Calu3 (cell line): ENCODE results near the gene RNFT2. TPM values are rescaled to one million over a fixed set of nuclear protein-coding genes. Genes with fewer than 3 reads are reported as not detected.
"Not testable (repeated sequence)": the region's sequence is repeated elsewhere in the genome, so short reads cannot be mapped to it uniquely, and the experiment has no call there.

Experiments used
- BruUV-seq: library from RNA; stranded (reverse); fragments of 400-500 nt; replicated peaks from 2 replicates; lab custom pipeline; 2021; lab: Mats Ljungman, UMichigan
- CTCF ChIA-PET: fragments of 300-600 bp; sonication (Branson Sonifier 250); formaldehyde crosslinking; loops from one replicate; lab custom pipeline; 2022; ENCODE audit warnings: antibody characterized with exemption; lab: Charles Lee
- DNase-seq: peaks from one replicate; pipeline ENCODE4 v3.0.0; 2022
- H3K27ac Mint-ChIP-seq: one replicate; pipeline ENCODE4 v1.8.0; 2022; ENCODE audit warnings: mixed read lengths; ENCODE audit not compliant: unreplicated experiment
- H3K27me3 Mint-ChIP-seq: one replicate; pipeline ENCODE4 v1.8.0; 2022; ENCODE audit warnings: mixed read lengths; ENCODE audit not compliant: unreplicated experiment
- H3K36me3 Mint-ChIP-seq: one replicate; pipeline ENCODE4 v1.8.0; 2022; ENCODE audit warnings: mild to moderate bottlenecking, moderate library complexity, mixed read lengths; ENCODE audit not compliant: insufficient read depth, unreplicated experiment
- H3K4me1 Mint-ChIP-seq: one replicate; pipeline ENCODE4 v1.8.0; 2022; ENCODE audit warnings: mild to moderate bottlenecking, low read depth, mixed read lengths; ENCODE audit not compliant: unreplicated experiment
- H3K4me3 Mint-ChIP-seq: one replicate; pipeline ENCODE4 v1.8.0; 2022; ENCODE audit warnings: mild to moderate bottlenecking, low read depth, moderate library complexity, mixed read lengths; ENCODE audit not compliant: unreplicated experiment
- H3K9me3 Mint-ChIP-seq: one replicate; pipeline ENCODE4 v1.8.0; 2022; ENCODE audit warnings: low read depth, mixed read lengths; ENCODE audit not compliant: unreplicated experiment
- CTCF ChIP-seq: fragments of 200-600 bp; IDR thresholded peaks from one replicate; pipeline ENCODE4 v1.8.0; 2022; ENCODE audit warnings: antibody characterized with exemption; ENCODE audit not compliant: unreplicated experiment
- intact Hi-C: fragments of 100-400 bp; cut with micrococcal nuclease; formaldehyde crosslinking; loops from one replicate; pipeline ENCODE4 v1.10.0; 2022; ENCODE audit not compliant: unreplicated experiment
- total RNA-seq: library from RNA; stranded (reverse); gene quantifications from 2 replicates; pipeline ENCODE4 v1.2.3, GENCODE V29; 2022

The RNFT2 gene
- total RNA-seq, 1 experiment from 2014 or later: 32.0 TPM

DNA sequence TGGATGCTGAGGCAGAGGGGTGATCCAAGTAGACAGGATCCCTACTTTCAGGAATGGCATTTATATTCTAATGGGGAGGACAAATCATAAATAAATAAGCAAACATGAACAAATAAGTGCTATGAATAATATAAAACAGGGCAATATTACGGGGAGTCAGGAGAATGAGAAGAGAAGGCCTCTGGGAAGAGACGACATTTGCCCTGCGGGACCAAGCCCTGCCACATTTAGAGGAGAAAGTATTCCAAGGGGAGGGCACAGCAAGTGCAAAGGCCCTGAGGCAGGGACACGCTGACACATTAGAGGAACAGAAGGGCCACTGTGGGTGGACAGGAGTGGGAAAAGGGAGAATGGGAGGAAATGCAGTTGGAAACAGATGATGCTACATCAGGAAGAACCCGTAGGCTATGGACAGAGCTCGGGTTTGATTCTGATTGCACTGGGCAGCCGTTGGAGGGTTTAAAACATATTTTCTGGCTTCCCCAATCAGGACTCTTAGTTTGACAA is 1.3 kb downstream of the RNFT2 start:
- no TSS peak for BruUV-seq
- no peaks in the 10 kb centered on the region for H3K9me3 Mint-ChIP-seq
- intact Hi-C loops: loop anchor here (5.0 to 10.0 kb wide), 3 partner anchors 78 to 215 kb away; partner anchors contain the start of gene HRK

DNA sequence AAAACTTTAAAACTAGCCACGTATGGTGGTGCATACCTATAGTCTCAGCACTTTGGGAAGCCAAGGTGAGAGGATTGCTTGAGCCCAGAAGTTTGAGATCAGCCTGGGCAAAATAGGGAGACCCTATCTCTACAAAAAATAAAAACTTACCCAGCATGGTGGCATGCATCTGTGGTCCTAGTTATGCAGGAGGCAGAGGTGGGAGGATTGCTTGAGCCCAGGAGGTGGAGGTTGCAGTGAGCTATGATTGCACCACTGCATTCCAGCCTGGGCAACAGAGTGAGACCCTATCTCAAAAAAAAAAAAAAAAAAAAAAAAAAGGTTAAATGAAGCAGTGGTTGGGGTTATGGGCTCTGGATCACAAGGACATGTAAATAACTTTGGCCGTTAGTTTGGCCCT is 4.7 kb downstream of the RNFT2 start:
- Mint-ChIP-seq H3K4me1 (peaks cover 13% of the 10 kb centered on the region), H3K36me3 (peaks cover 16% of the 10 kb centered on the region)
- H3K27me3 Mint-ChIP-seq, H3K9me3 Mint-ChIP-seq, intact Hi-C loops, H3K27ac Mint-ChIP-seq, BruUV-seq, H3K4me3 Mint-ChIP-seq, DNase-seq: not testable (repeated sequence)
- CTCF ChIA-PET: interaction anchor here (0.6 kb wide), 1 partner anchor 176 kb away, joined by 3 read pairs; no protein-coding TSS in a partner anchor

More for the DNA sequence above, 1.3 kb downstream of the RNFT2 start:
- no peak for TF ChIP-seq CTCF
- Mint-ChIP-seq H3K27me3 (no peaks in the 10 kb centered on the region), H3K4me1 (peaks cover 23% of the 10 kb centered on the region), H3K36me3 (peaks cover 44% of the 10 kb centered on the region), H3K27ac (no peak overlapping the region), H3K4me3 (no peak overlapping the region)
- CTCF ChIA-PET: no interaction called here
- DNase-seq: no peak

DNA sequence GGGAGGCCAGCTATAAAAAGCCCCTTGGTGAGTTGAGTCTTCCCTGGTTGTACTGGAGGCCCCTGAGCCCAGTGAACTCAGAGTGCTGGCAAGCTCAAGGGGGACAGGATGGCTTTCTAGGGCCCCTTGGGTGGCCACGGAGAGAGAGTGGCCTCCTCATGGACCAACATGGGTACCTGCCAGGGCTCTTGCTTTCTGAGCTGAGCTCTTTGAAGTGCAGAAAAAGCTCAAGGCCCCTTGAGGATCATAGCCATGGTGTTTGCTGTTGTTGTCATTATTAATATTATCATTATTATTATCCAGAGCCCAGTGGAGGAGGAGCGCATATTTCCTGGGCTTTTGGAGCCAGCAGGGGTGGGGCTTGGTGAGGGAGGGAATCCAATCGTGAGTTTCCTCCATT is 6.7 kb downstream of the RNFT2 start:
- Mint-ChIP-seq H3K4me1 (no peaks in the 10 kb centered on the region), H3K27me3 (no peaks in the 10 kb centered on the region), H3K9me3 (no peaks in the 10 kb centered on the region), H3K27ac (no peak overlapping the region), H3K4me3 (no peak overlapping the region), H3K36me3 (peaks cover 5% of the 10 kb centered on the region)
- no peak for TF ChIP-seq CTCF
- no peak for DNase-seq
- BruUV-seq: no TSS peak
- intact Hi-C loops: no loop called here
- CTCF ChIA-PET: interaction anchor here (0.7 kb wide), 1 partner anchor 195 kb away, joined by 4 read pairs; no protein-coding TSS in a partner anchor

DNA sequence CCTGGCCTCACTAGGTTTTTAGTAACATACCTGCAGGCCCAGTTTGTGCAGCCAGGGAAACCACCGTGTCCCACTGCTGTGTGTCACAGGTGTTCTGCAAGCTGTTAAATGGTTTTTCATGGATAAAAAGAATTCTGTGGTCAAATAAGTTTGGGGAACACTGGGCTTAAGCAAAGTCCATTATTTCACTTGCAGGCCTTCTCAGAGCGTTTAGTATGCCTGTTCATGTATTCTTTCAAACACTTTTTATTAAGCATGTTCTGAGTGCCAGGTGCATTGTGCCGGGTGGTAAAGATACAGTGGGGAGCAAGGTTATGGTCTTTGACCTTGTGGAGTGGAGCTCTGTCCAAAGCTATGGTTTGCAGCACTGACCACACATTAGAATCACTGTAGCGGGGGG is 7.4 kb downstream of the RNFT2 start:
- Mint-ChIP-seq H3K36me3 (peaks cover 5% of the 10 kb centered on the region), H3K4me1 (no peaks in the 10 kb centered on the region), H3K27me3 (no peaks in the 10 kb centered on the region), H3K9me3 (no peaks in the 10 kb centered on the region), H3K4me3 (no peak overlapping the region), H3K27ac (no peak overlapping the region)
- TF ChIP-seq CTCF: no peak
- intact Hi-C loops: no loop called here
- DNase-seq: no peak
- CTCF ChIA-PET: no interaction called here
- no TSS peak for BruUV-seq

GRCh38 chr12:116749884-116750283 is 11.8 kb downstream of the RNFT2 start:
- BruUV-seq: no TSS peak
- H3K36me3 Mint-ChIP-seq: peaks cover 4% of the 10 kb centered on the region
- no peaks in the 10 kb centered on the region for H3K4me1 Mint-ChIP-seq
- no peak for DNase-seq
- H3K9me3 Mint-ChIP-seq: no peaks in the 10 kb centered on the region
- no peak overlapping the region for H3K4me3 Mint-ChIP-seq
- no peak overlapping the region for H3K27ac Mint-ChIP-seq
- TF ChIP-seq CTCF: no peak
- no peaks in the 10 kb centered on the region for H3K27me3 Mint-ChIP-seq
- CTCF ChIA-PET: no interaction called here
- intact Hi-C loops: no loop called here
